ENCODE data around the gene HDHD3. TPM values are rescaled to one million over a fixed set of nuclear protein-coding genes. Genes with fewer than 3 reads are reported as not detected.

HDHD3 gene
- 11.6 and 16.4 TPM in 2 replicates for total RNA-seq (2014; rRNA removed; shearing (Covaris generic); ENCODE audit: low replicate concordance)

- Histone ChIP-seq H3K27ac (ENCODE audit: low read length) (no peak within 1 kb of the TSS), H3K9me3 (ENCODE audit: low read length) (no peaks in the 10 kb centered on the region), H3K4me3 (ENCODE audit: low read length) (peak within 1 kb of the TSS; percentile 99), H2AFZ (ENCODE audit: low read length) (peak within 1 kb of the TSS; percentile 100), H3K4me2 (ENCODE audit: low read depth, low read length, poor library complexity, severe bottlenecking) (peak within 1 kb of the TSS; percentile 94), H3K79me2 (ENCODE audit: low read length) (0 out of 2 replicates have a peak, but pooled peaks cover 4% of the 10 kb centered on the region), H3K9me2 (replicated peaks; ENCODE audit: insufficient read depth, low read length) (no peaks in the 10 kb centered on the region), H3K27me3 (ENCODE audit: low read length) (no peaks in the 10 kb centered on the region), H3K9ac (ENCODE audit: low read length) (peak within 1 kb of the TSS; percentile 94), H3K36me3 (ENCODE audit: insufficient read depth, low read length) (no peaks in the 10 kb centered on the region), H3K4me1 (ENCODE audit: low read length) (peaks cover 13% of the 10 kb centered on the region), H4K20me1 (ENCODE audit: insufficient read depth, low read depth, low read length) (no peaks in the 10 kb centered on the region)
- peak; percentile 93 for DNase-seq
Measured at GRCh38 chr9:113376634-113377567, at the start of gene HDHD3. Gene HDHD3, minus strand, starts transcription at chr9:113376986. Its CDS starts 2,632 bp downstream, at chr9:113374354.

- H4K20me1 ChIP-seq (ENCODE audit: insufficient read depth, low read depth, low read length) = no peaks in the 10 kb centered on the region
- H3K79me2 ChIP-seq (ENCODE audit: low read length) = no peaks in the 10 kb centered on the region
- no peak overlapping the region for H3K9ac ChIP-seq (ENCODE audit: low read length)
- no peak overlapping the region for H3K4me3 ChIP-seq (ENCODE audit: low read length)
- no peaks in the 10 kb centered on the region for H3K9me3 ChIP-seq (ENCODE audit: low read length)
- no peaks in the 10 kb centered on the region for H3K27me3 ChIP-seq (ENCODE audit: low read length)
- H3K36me3 ChIP-seq (ENCODE audit: insufficient read depth, low read length) = no peaks in the 10 kb centered on the region
- H3K4me2 ChIP-seq (ENCODE audit: low read depth, low read length, poor library complexity, severe bottlenecking) = no peak overlapping the region
- no peak overlapping the region for H2AFZ ChIP-seq (ENCODE audit: low read length)
- H3K27ac ChIP-seq (ENCODE audit: low read length) = no peak overlapping the region
- H3K4me1 ChIP-seq (ENCODE audit: low read length) = peaks cover 12% of the 10 kb centered on the region
- no peaks in the 10 kb centered on the region for H3K9me2 ChIP-seq (replicated peaks; ENCODE audit: insufficient read depth, low read length)
- DNase-seq = no peak
Measured at GRCh38 chr9:113425072-113425471, 48.3 kb upstream of the HDHD3 start.

GRCh38 chr9:113421726-113422125, 44.9 kb upstream of the HDHD3 start:
- peaks cover 13% of the 10 kb centered on the region for H3K4me1 ChIP-seq (ENCODE audit: low read length)
- H3K4me3 ChIP-seq (ENCODE audit: low read length) = no peak overlapping the region
- no peaks in the 10 kb centered on the region for H4K20me1 ChIP-seq (ENCODE audit: insufficient read depth, low read depth, low read length)
- no peak for DNase-seq
- H3K79me2 ChIP-seq (ENCODE audit: low read length) = no peaks in the 10 kb centered on the region
- no peak overlapping the region for H3K9ac ChIP-seq (ENCODE audit: low read length)
- no peaks in the 10 kb centered on the region for H3K9me3 ChIP-seq (ENCODE audit: low read length)
- H3K9me2 ChIP-seq (replicated peaks; ENCODE audit: insufficient read depth, low read length) = no peaks in the 10 kb centered on the region
- no peaks in the 10 kb centered on the region for H3K27me3 ChIP-seq (ENCODE audit: low read length)
- H3K36me3 ChIP-seq (ENCODE audit: insufficient read depth, low read length) = no peaks in the 10 kb centered on the region
- no peak overlapping the region; the same call in 1 of the 2 replicates for H2AFZ ChIP-seq (ENCODE audit: low read length)
- H3K27ac ChIP-seq (ENCODE audit: low read length) = no peak overlapping the region
- no peak overlapping the region for H3K4me2 ChIP-seq (ENCODE audit: low read depth, low read length, poor library complexity, severe bottlenecking)

GRCh38 chr9:113417370-113417769, 40.6 kb upstream of the HDHD3 start:
- H2AFZ ChIP-seq (ENCODE audit: low read length) = no peak overlapping the region
- no peak overlapping the region for H3K4me2 ChIP-seq (ENCODE audit: low read depth, low read length, poor library complexity, severe bottlenecking)
- H3K27me3 ChIP-seq (ENCODE audit: low read length) = no peaks in the 10 kb centered on the region
- H4K20me1 ChIP-seq (ENCODE audit: insufficient read depth, low read depth, low read length) = no peaks in the 10 kb centered on the region
- H3K9ac ChIP-seq (ENCODE audit: low read length) = no peak overlapping the region
- H3K4me3 ChIP-seq (ENCODE audit: low read length) = no peak overlapping the region
- H3K9me3 ChIP-seq (ENCODE audit: low read length) = no peaks in the 10 kb centered on the region
- no peak for DNase-seq
- no peaks in the 10 kb centered on the region for H3K9me2 ChIP-seq (replicated peaks; ENCODE audit: insufficient read depth, low read length)
- H3K79me2 ChIP-seq (ENCODE audit: low read length) = no peaks in the 10 kb centered on the region
- H3K27ac ChIP-seq (ENCODE audit: low read length) = no peak overlapping the region
- H3K36me3 ChIP-seq (ENCODE audit: insufficient read depth, low read length) = no peaks in the 10 kb centered on the region
- peaks cover 10% of the 10 kb centered on the region for H3K4me1 ChIP-seq (ENCODE audit: low read length)

- Histone ChIP-seq H3K36me3 (ENCODE audit: insufficient read depth, low read length) (no peaks in the 10 kb centered on the region), H3K9me3 (ENCODE audit: low read length) (no peaks in the 10 kb centered on the region), H3K79me2 (ENCODE audit: low read length) (no peaks in the 10 kb centered on the region), H2AFZ (ENCODE audit: low read length) (peak overlapping the region; percentile 76; the same call in 1 of the 2 replicates), H3K27me3 (ENCODE audit: low read length) (no peaks in the 10 kb centered on the region), H3K9ac (ENCODE audit: low read length) (0 out of 2 replicates have a peak overlapping the region, but pooled peaks have one; percentile 20), H3K4me1 (ENCODE audit: low read length) (peaks cover 17% of the 10 kb centered on the region), H3K4me2 (ENCODE audit: low read depth, low read length, poor library complexity, severe bottlenecking) (no peak overlapping the region), H3K4me3 (ENCODE audit: low read length) (no peak overlapping the region), H3K27ac (ENCODE audit: low read length) (no peak overlapping the region), H4K20me1 (ENCODE audit: insufficient read depth, low read depth, low read length) (no peaks in the 10 kb centered on the region), H3K9me2 (replicated peaks; ENCODE audit: insufficient read depth, low read length) (no peaks in the 10 kb centered on the region)
- DNase-seq = peak; percentile 51
Measured at GRCh38 chr9:113416149-113416721, 39.4 kb upstream of the HDHD3 start.

GRCh38 chr9:113410207-113410864, 33.5 kb upstream of the HDHD3 start, which contains the start of the genes C9orf43 and POLE3:
Gene C9orf43, plus strand, starts transcription at chr9:113410747. Its CDS starts 2,747 bp downstream, at chr9:113413494.
Gene POLE3, minus strand, starts transcription at chr9:113410675. Its CDS starts 382 bp downstream, at chr9:113410293.
- peak within 1 kb of the TSS; percentile 72; the same call in 1 of the 2 replicates for H2AFZ ChIP-seq (ENCODE audit: low read length)
- H3K4me3 ChIP-seq (ENCODE audit: low read length) = peak within 1 kb of the TSS; percentile 97
- no peaks in the 10 kb centered on the region for H3K9me3 ChIP-seq (ENCODE audit: low read length)
- DNase-seq = peak; percentile 99
- peak within 1 kb of the TSS; percentile 99 for H3K4me2 ChIP-seq (ENCODE audit: low read depth, low read length, poor library complexity, severe bottlenecking)
- peak within 1 kb of the TSS; percentile 98 for H3K9ac ChIP-seq (ENCODE audit: low read length)
- H3K27me3 ChIP-seq (ENCODE audit: low read length) = no peaks in the 10 kb centered on the region
- peaks cover 32% of the 10 kb centered on the region for H3K4me1 ChIP-seq (ENCODE audit: low read length)
- H4K20me1 ChIP-seq (ENCODE audit: insufficient read depth, low read depth, low read length) = no peaks in the 10 kb centered on the region
- H3K79me2 ChIP-seq (ENCODE audit: low read length) = peaks cover 30% of the 10 kb centered on the region
- peak within 1 kb of the TSS; percentile 93 for H3K27ac ChIP-seq (ENCODE audit: low read length)
- H3K36me3 ChIP-seq (ENCODE audit: insufficient read depth, low read length) = peaks cover 15% of the 10 kb centered on the region
- no peaks in the 10 kb centered on the region for H3K9me2 ChIP-seq (replicated peaks; ENCODE audit: insufficient read depth, low read length)

GRCh38 chr9:113409883-113410206, 33.1 kb upstream of the HDHD3 start:
- no peaks in the 10 kb centered on the region for H4K20me1 ChIP-seq (ENCODE audit: insufficient read depth, low read depth, low read length)
- H3K9me2 ChIP-seq (replicated peaks; ENCODE audit: insufficient read depth, low read length) = no peaks in the 10 kb centered on the region
- peaks cover 15% of the 10 kb centered on the region for H3K36me3 ChIP-seq (ENCODE audit: insufficient read depth, low read length)
- peaks cover 30% of the 10 kb centered on the region for H3K79me2 ChIP-seq (ENCODE audit: low read length)
- DNase-seq = no peak
- H3K9ac ChIP-seq (ENCODE audit: low read length) = peak overlapping the region; percentile 98
- peaks cover 32% of the 10 kb centered on the region for H3K4me1 ChIP-seq (ENCODE audit: low read length)
- H3K4me3 ChIP-seq (ENCODE audit: low read length) = peak overlapping the region; percentile 97
- peak overlapping the region; percentile 93 for H3K27ac ChIP-seq (ENCODE audit: low read length)
- H2AFZ ChIP-seq (ENCODE audit: low read length) = no peak overlapping the region
- H3K4me2 ChIP-seq (ENCODE audit: low read depth, low read length, poor library complexity, severe bottlenecking) = peak overlapping the region; percentile 99
- H3K9me3 ChIP-seq (ENCODE audit: low read length) = no peaks in the 10 kb centered on the region
- no peaks in the 10 kb centered on the region for H3K27me3 ChIP-seq (ENCODE audit: low read length)
